GM12878 (cell line): Measurements from ENCODE around the gene C16orf86. TPM values are rescaled to one million over a fixed set of nuclear protein-coding genes. Genes with fewer than 3 reads are reported as not detected.
A peak's percentile ranks its signal among the peaks of the same experiment; 100 is the strongest.

Source experiments
- ATAC-seq: fragments of 200-7000 bp; cut with Tn5 transposase; 3 replicates; pipeline ENCODE4 v1.9.1; 2020; ENCODE audit warnings: mild to moderate bottlenecking, moderate library complexity
- BruUV-seq: library from RNA; stranded (reverse); fragments of 400-500 nt; replicated peaks from 2 replicates; lab custom pipeline; 2021; lab: Mats Ljungman, UMichigan
- CTCF ChIA-PET: fragments of 300-600 bp; sonication (Branson Sonifier 250); formaldehyde crosslinking; extraction: SDS; loops from one replicate; lab custom pipeline; 2021; ENCODE audit warnings: inconsistent platforms; lab: Yijun Ruan, JAX
- POLR2A ChIA-PET: fragments of 350-600 bp; formaldehyde crosslinking; extraction: SDS; loops from one replicate; lab custom pipeline; 2021; ENCODE audit warnings: inconsistent platforms; lab: Charles Lee
- RAD21 ChIA-PET: fragments of 300-600 bp; sonication (Branson Sonifier 250); formaldehyde crosslinking; loops from one replicate; lab custom pipeline; 2023; ENCODE audit warnings: antibody characterized with exemption; ENCODE audit not compliant: unreplicated experiment; lab: Charles Lee
- SMC1A ChIA-PET: fragments of 300-600 bp; sonication (Branson Sonifier 250); formaldehyde crosslinking; loops from one replicate; lab custom pipeline; 2023; ENCODE audit not compliant: unreplicated experiment, uncharacterized antibody; lab: Charles Lee
- DNase-seq: peaks from one replicate; pipeline ENCODE4 v3.0.0-alpha.2; 2011; ENCODE audit warnings: low read depth, low spot score
- FAIRE-seq: peaks from 3 replicates; lab custom pipeline; 2011; peaks lifted over from hg19 to GRCh38; lab: Jason Lieb, UNC
- H2AFZ ChIP-seq: 2 replicates; pipeline ENCODE4 v1.6.0; 2011; ENCODE audit warnings: low read depth, low read length, control low read depth; ENCODE audit not compliant: control insufficient read depth
- H3K27ac ChIP-seq: 2 replicates; pipeline ENCODE4 v1.5.1; 2011; ENCODE audit warnings: control low read depth; ENCODE audit not compliant: control insufficient read depth, insufficient read depth
- H3K27me3 ChIP-seq, 2 experiments: replicated peaks in 1 of 2; 2 replicates each; pipeline versions ENCODE4 v1.6.0 to v1.6.1; 2011; ENCODE audit warnings: low read length in 1 of 2; ENCODE audit not compliant: control insufficient read depth in 2 of 2, insufficient read depth in 2 of 2
- H3K36me3 ChIP-seq, 2 experiments: 2 replicates each; pipeline ENCODE4 v1.5.1; 2011; ENCODE audit warnings: low read length in 1 of 2; ENCODE audit not compliant: control insufficient read depth in 2 of 2, insufficient read depth in 2 of 2
- H3K4me1 ChIP-seq: 2 replicates; pipeline ENCODE4 v1.6.1; 2011; ENCODE audit warnings: mild to moderate bottlenecking, low read length, moderate library complexity, mixed read lengths; ENCODE audit not compliant: control insufficient read depth, insufficient read depth
- H3K4me2 ChIP-seq: 2 replicates; pipeline ENCODE4 v1.6.0; 2011; ENCODE audit warnings: control low read depth; ENCODE audit not compliant: control insufficient read depth, insufficient read depth
- H3K4me3 ChIP-seq: fragments of 200-600 bp; sonication (generic); 2 replicates; pipeline ENCODE4 v1.5.1; 2016
- H3K79me2 ChIP-seq: 2 replicates; pipeline ENCODE4 v1.6.0; 2011; ENCODE audit warnings: low read length; ENCODE audit not compliant: control insufficient read depth, insufficient read depth
- H3K9ac ChIP-seq: 2 replicates; pipeline ENCODE4 v1.8.0; 2011; ENCODE audit warnings: low read length, control low read depth, mixed read lengths; ENCODE audit not compliant: control insufficient read depth, insufficient read depth
- H3K9me3 ChIP-seq: replicated peaks from 3 replicates; pipeline ENCODE4 v1.5.1; 2011; ENCODE audit warnings: mild to moderate bottlenecking, low read length; ENCODE audit not compliant: control insufficient read depth, insufficient read depth
- H4K20me1 ChIP-seq: 2 replicates; pipeline ENCODE4 v1.6.0; 2011; ENCODE audit not compliant: control insufficient read depth, insufficient read depth
- CREM ChIP-seq: IDR thresholded peaks from 2 replicates; pipeline ENCODE4 v1.6.1; 2014; ENCODE audit warnings: antibody characterized with exemption, low read depth
- GABPA ChIP-seq: IDR thresholded peaks from 2 replicates; pipeline ENCODE4 v1.6.1; 2014; ENCODE audit warnings: antibody characterized with exemption, low read depth, mild to moderate bottlenecking, inconsistent platforms
- WGBS: methylation state at CpG from one replicate; pipeline ENCODE4 v1.1.6; 2016; ENCODE audit warnings: low lambda C conversion rate; ENCODE audit not compliant: insufficient replicate concordance, insufficient coverage; ENCODE audit errors: missing lambda C conversion rate; 5-methylcytosine and 5-hydroxymethylcytosine counted together
- in situ Hi-C: fragments of 300-500 bp; cut with MboI; formaldehyde crosslinking; loops from 9 replicates; pipeline ENCODE4 v1.14.3; 2018; ENCODE audit warnings: mixed read lengths
- intact Hi-C: fragments of 100-400 bp; cut with micrococcal nuclease; formaldehyde crosslinking; loops from one replicate; pipeline ENCODE4 v1.14.2; 2022; ENCODE audit not compliant: unreplicated experiment
- polyA plus RNA-seq, 11 experiments: library from polyadenylated mRNA; depleted of rRNA in 4 of 11; unstranded in 6 of 11; stranded (reverse) in 5 of 11; fragments of >200 nt; fragmentation: Nextera tagmentation in 4 of 11; fragmentation: Illumina TruSeq in 1 of 11; extraction: Ambion mirVana in 4 of 11; extraction: Trizol in 1 of 11; gene quantifications; 1 replicate in 1 of 11; 2 replicates in 10 of 11; pipeline versions ENCODE4 v1.2.1 to v1.2.3, GENCODE V29; 2011 to 2016; ENCODE audit warnings: inconsistent platforms in 2 of 11, missing spikeins in 2 of 11, low read depth in 1 of 11
- total RNA-seq, 4 experiments: library from RNA; depleted of rRNA in 3 of 4; stranded (reverse); fragments of >200 nt in 3 of 4; fragmentation: Illumina TruSeq in 1 of 4; extraction: Trizol in 1 of 4; gene quantifications; 2 replicates each; pipeline versions ENCODE4 v1.2.1 to v1.2.3, GENCODE V29; 2013 to 2021
- TF ChIP-seq, protein P1 (sequence below): IDR thresholded peaks from 2 replicates; pipeline ENCODE4 v1.6.1; 2011; ENCODE audit warnings: borderline replicate concordance, low read depth, mild to moderate bottlenecking, moderate library complexity, low read length; ENCODE audit not compliant: insufficient read depth, poor library complexity, severe bottlenecking
- TF ChIP-seq, protein P2 (sequence below): fragments of 450-650 bp; IDR thresholded peaks from 2 replicates; pipeline ENCODE4 v1.6.1; 2016; ENCODE audit warnings: mild to moderate bottlenecking, moderate library complexity, borderline replicate concordance

Gene C16orf86
- total and polyA plus RNA-seq, 10 of the 15 experiments (the other 5 are each of a cell fraction or from before 2014, with no cell fraction given) = 0.11 to 3.3 (median 1.6) TPM

DNA sequence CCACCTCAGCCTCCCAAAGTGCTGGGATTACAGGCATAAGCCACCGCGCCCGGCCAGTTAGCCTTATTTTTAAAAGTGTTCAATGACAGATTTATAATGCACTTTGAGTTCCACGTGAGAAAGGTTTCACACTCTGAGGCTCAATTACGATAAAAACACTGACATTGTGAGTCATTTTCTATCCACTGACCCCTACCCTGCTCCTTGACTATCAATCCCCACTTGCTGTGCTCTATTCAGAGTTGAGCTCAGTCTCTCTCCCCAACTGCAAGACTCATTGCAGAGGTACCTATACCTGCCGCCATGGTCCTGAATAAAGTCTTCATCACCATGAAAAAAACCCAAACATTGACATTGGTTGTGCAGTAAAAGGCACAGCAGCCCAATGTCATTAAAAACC, 44.0 kb downstream of the C16orf86 start (continued):
- TF ChIP-seq, protein P1, sequence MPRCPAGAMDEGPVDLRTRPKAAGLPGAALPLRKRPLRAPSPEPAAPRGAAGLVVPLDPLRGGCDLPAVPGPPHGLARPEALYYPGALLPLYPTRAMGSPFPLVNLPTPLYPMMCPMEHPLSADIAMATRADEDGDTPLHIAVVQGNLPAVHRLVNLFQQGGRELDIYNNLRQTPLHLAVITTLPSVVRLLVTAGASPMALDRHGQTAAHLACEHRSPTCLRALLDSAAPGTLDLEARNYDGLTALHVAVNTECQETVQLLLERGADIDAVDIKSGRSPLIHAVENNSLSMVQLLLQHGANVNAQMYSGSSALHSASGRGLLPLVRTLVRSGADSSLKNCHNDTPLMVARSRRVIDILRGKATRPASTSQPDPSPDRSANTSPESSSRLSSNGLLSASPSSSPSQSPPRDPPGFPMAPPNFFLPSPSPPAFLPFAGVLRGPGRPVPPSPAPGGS = no peak
- TF ChIP-seq GABPA (no peak), CREM (no peak)

DNA sequence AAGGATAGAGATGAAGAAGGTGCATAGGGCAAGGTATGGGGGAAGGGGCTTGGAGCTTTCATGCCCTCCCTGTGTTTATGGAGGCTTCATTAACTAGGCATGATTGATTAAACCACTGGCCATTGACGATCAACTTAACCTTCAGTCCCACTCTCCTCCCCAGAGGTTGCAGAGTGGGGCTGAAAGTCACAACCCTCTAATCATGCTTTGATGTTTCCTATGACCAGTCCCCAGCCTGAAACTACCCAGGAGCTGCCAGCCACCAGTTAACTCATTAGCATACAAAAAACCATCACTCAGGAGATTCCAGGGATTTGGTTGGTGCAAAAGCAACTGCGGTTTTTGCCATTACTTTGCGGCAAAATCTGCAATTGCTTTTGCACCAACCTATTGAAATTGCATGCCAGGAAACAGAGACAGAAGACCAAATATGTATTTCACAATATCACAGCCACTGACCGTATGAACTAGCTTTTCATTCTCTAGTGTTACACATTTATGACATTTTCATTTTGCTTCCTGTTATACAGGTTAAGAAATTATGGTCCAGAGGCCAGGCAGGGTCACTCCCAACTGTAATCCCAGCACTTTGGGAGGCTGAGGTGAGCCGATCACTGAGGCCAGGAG, 47.1 kb downstream of the C16orf86 start:
- FAIRE-seq (no peak), DNase-seq (no peak), ATAC-seq (peak; percentile 68)
- no peaks in the 10 kb centered on the region for H4K20me1 ChIP-seq
- POLR2A ChIA-PET = interaction anchor here (1.4 kb wide), 1 partner anchor 40 kb away, joined by 4 read pairs; no protein-coding TSS in a partner anchor
- H3K79me2 ChIP-seq = peaks cover 14% of the 10 kb centered on the region
- BruUV-seq = no TSS peak
- SMC1A ChIA-PET = interaction anchor here (0.7 to 1.5 kb wide), 4 partner anchors 17 to 54 kb away, joined by 3 to 4 read pairs (median 4); partner anchors contain the start of gene ACD
- no peak overlapping the region for H3K27ac ChIP-seq
- no peaks in the 10 kb centered on the region for H3K27me3 ChIP-seq
- H3K4me1 ChIP-seq = peaks cover 17% of the 10 kb centered on the region
- intact Hi-C loops (no loop called here), in situ Hi-C loops (no loop called here)
- no peaks in the 10 kb centered on the region for H3K9me3 ChIP-seq
- TF ChIP-seq, protein P2, sequence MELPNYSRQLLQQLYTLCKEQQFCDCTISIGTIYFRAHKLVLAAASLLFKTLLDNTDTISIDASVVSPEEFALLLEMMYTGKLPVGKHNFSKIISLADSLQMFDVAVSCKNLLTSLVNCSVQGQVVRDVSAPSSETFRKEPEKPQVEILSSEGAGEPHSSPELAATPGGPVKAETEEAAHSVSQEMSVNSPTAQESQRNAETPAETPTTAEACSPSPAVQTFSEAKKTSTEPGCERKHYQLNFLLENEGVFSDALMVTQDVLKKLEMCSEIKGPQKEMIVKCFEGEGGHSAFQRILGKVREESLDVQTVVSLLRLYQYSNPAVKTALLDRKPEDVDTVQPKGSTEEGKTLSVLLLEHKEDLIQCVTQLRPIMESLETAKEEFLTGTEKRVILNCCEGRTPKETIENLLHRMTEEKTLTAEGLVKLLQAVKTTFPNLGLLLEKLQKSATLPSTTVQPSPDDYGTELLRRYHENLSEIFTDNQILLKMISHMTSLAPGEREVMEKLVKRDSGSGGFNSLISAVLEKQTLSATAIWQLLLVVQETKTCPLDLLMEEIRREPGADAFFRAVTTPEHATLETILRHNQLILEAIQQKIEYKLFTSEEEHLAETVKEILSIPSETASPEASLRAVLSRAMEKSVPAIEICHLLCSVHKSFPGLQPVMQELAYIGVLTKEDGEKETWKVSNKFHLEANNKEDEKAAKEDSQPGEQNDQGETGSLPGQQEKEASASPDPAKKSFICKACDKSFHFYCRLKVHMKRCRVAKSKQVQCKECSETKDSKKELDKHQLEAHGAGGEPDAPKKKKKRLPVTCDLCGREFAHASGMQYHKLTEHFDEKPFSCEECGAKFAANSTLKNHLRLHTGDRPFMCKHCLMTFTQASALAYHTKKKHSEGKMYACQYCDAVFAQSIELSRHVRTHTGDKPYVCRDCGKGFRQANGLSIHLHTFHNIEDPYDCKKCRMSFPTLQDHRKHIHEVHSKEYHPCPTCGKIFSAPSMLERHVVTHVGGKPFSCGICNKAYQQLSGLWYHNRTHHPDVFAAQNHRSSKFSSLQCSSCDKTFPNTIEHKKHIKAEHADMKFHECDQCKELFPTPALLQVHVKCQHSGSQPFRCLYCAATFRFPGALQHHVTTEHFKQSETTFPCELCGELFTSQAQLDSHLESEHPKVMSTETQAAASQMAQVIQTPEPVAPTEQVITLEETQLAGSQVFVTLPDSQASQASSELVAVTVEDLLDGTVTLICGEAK = no peak
- no peak overlapping the region for H2AFZ ChIP-seq
- peak overlapping the region; percentile 47 for H3K4me2 ChIP-seq
- CTCF ChIA-PET = interaction anchor here (1.0 to 2.3 kb wide), 4 partner anchors 8 to 193 kb away, joined by 3 to 10 read pairs (median 5); partner anchors contain the start of genes C16orf86 and ENKD1
- RAD21 ChIA-PET = interaction anchor here (1.2 to 2.1 kb wide), 3 partner anchors 42 to 103 kb away, joined by 3 to 4 read pairs (median 3); partner anchors contain the start of genes ACD and PARD6A
- peaks cover 0 to 5% of the 10 kb centered on the region in 2 experiments; a peak in 1 of 4 replicates for H3K36me3 ChIP-seq
- H3K4me3 ChIP-seq = no peak overlapping the region
- no peak overlapping the region for H3K9ac ChIP-seq
- 76% methylated on average over 5 of the region's 5 CpGs for WGBS
